ENCODE results near the gene CARD10. TPM values are rescaled to one million over a fixed set of nuclear protein-coding genes. Genes with fewer than 3 reads are reported as not detected.

CARD10 gene
- total RNA-seq, 1 donor from 2014 or later, result 46.7 TPM

- Mint-ChIP-seq H3K27ac (peak overlapping the region; percentile 2), H3K4me3 (ENCODE audit: low read depth) (no peak overlapping the region), H3K27me3 (peaks cover 7% of the 10 kb centered on the region), H3K4me1 (ENCODE audit: low read depth) (peaks cover 7% of the 10 kb centered on the region), H3K9me3 (ENCODE audit: low read depth) (no peaks in the 10 kb centered on the region), H3K36me3 (ENCODE audit: insufficient read depth) (no peaks in the 10 kb centered on the region)
- DNase-seq (ENCODE audit: low spot score, unreplicated experiment), result no peak
- no peak for TF ChIP-seq CTCF (IDR thresholded peaks at IDR 0.05; ENCODE audit: unreplicated experiment)
Measured at GRCh38 chr22:37480387-37481346, 38.5 kb downstream of the CARD10 start.

GRCh38 chr22:37479196-37479595 is 40.0 kb downstream of the CARD10 start:
- no peak for TF ChIP-seq CTCF (IDR thresholded peaks at IDR 0.05; ENCODE audit: unreplicated experiment)
- Mint-ChIP-seq H3K9me3 (ENCODE audit: low read depth) (no peaks in the 10 kb centered on the region), H3K27me3 (peaks cover 7% of the 10 kb centered on the region), H3K4me3 (ENCODE audit: low read depth) (no peak overlapping the region), H3K36me3 (ENCODE audit: insufficient read depth) (no peaks in the 10 kb centered on the region), H3K4me1 (ENCODE audit: low read depth) (peaks cover 7% of the 10 kb centered on the region), H3K27ac (no peak overlapping the region)
- DNase-seq (ENCODE audit: low spot score, unreplicated experiment), result no peak

- H3K4me1 Mint-ChIP-seq (ENCODE audit: low read depth), result peaks cover 4% of the 10 kb centered on the region
- DNase-seq (ENCODE audit: low spot score, unreplicated experiment), result no peak
- no peak overlapping the region for H3K4me3 Mint-ChIP-seq (ENCODE audit: low read depth)
- no peaks in the 10 kb centered on the region for H3K36me3 Mint-ChIP-seq (ENCODE audit: insufficient read depth)
- H3K9me3 Mint-ChIP-seq (ENCODE audit: low read depth), result no peaks in the 10 kb centered on the region
- no peak for TF ChIP-seq CTCF (IDR thresholded peaks at IDR 0.05; ENCODE audit: unreplicated experiment)
- no peak overlapping the region for H3K27ac Mint-ChIP-seq
- no peaks in the 10 kb centered on the region for H3K27me3 Mint-ChIP-seq
Measured at GRCh38 chr22:37476389-37477329, 42.6 kb downstream of the CARD10 start.

GRCh38 chr22:37474447-37475090 is 44.6 kb downstream of the CARD10 start:
- Mint-ChIP-seq H3K36me3 (ENCODE audit: insufficient read depth) (no peaks in the 10 kb centered on the region), H3K9me3 (ENCODE audit: low read depth) (no peaks in the 10 kb centered on the region), H3K27me3 (peaks cover 3% of the 10 kb centered on the region), H3K27ac (no peak overlapping the region), H3K4me1 (ENCODE audit: low read depth) (no peaks in the 10 kb centered on the region), H3K4me3 (ENCODE audit: low read depth) (no peak overlapping the region)
- no peak for TF ChIP-seq CTCF (IDR thresholded peaks at IDR 0.05; ENCODE audit: unreplicated experiment)
- DNase-seq (ENCODE audit: low spot score, unreplicated experiment), result no peak

All from progenitor cell of endocrine pancreas (in vitro differentiated cells).